HepG2 (cell line): Measurements from ENCODE around the gene L3MBTL4. TPM values are rescaled to one million over a fixed set of nuclear protein-coding genes. Genes with fewer than 3 reads are reported as not detected.

Source experiments
- ATAC-seq: fragments of 200-7000 bp; cut with Tn5 transposase; 3 replicates; pipeline ENCODE4 v1.9.1; 2020; ENCODE audit warnings: mild to moderate bottlenecking, moderate library complexity
- BruUV-seq: library from RNA; stranded (reverse); fragments of 400-500 nt; replicated peaks from 2 replicates; lab custom pipeline; 2021; lab: Mats Ljungman, UMichigan
- CTCF ChIA-PET: fragments of 300-600 bp; formaldehyde crosslinking; extraction: SDS; loops from one replicate; lab custom pipeline; 2021; ENCODE audit warnings: low total read pairs, inconsistent platforms, low intra/inter-chr PET ratio; lab: Yijun Ruan, JAX
- POLR2A ChIA-PET: fragments of 350-600 bp; sonication (Branson Sonifier 250); formaldehyde crosslinking; loops from one replicate; lab custom pipeline; 2020; ENCODE audit warnings: antibody characterized with exemption, inconsistent platforms; lab: Yijun Ruan, JAX
- DNase-seq: peaks from one replicate; pipeline ENCODE4 v3.0.0-alpha.2; 2015; ENCODE audit warnings: low spot score
- FAIRE-seq: peaks from 3 replicates; lab custom pipeline; 2011; peaks lifted over from hg19 to GRCh38; lab: Jason Lieb, UNC
- H2AFZ ChIP-seq: one replicate; pipeline ENCODE4 v1.6.1; 2011; ENCODE audit warnings: low read length, inconsistent platforms
- H3K27ac ChIP-seq: fragments of 300-600 bp; 3 replicates; pipeline ENCODE4 v1.8.0; 2011; ENCODE audit warnings: mixed run types, mild to moderate bottlenecking, mixed read lengths, low read length, inconsistent platforms; ENCODE audit not compliant: insufficient read depth; ENCODE audit errors: extremely low read length
- H3K27me3 ChIP-seq, 2 experiments: fragments of 200-600 bp in 1 of 2; 2 replicates in 1 of 2; 3 replicates in 1 of 2; pipeline versions ENCODE4 v1.6.0 to v1.8.0; 2011; ENCODE audit warnings: low read length in 2 of 2, mild to moderate bottlenecking in 2 of 2, moderate library complexity in 2 of 2, inconsistent platforms in 1 of 2; ENCODE audit not compliant: insufficient read depth in 2 of 2, control insufficient read depth in 1 of 2
- H3K36me3 ChIP-seq, 2 experiments: fragments of 200-600 bp in 1 of 2; replicated peaks in 1 of 2; 2 replicates in 1 of 2; 3 replicates in 1 of 2; pipeline versions ENCODE4 v1.5.1 to v1.8.0; 2011; ENCODE audit warnings: low read length in 2 of 2, inconsistent platforms in 1 of 2; ENCODE audit not compliant: insufficient read depth in 2 of 2, control insufficient read depth in 1 of 2
- H3K4me1 ChIP-seq: 2 replicates; pipeline ENCODE4 v1.5.1; 2012; ENCODE audit warnings: low read length, inconsistent platforms; ENCODE audit not compliant: insufficient read depth
- H3K4me2 ChIP-seq: 2 replicates; pipeline ENCODE4 v1.6.0; 2011; ENCODE audit warnings: low read depth, low read length, inconsistent platforms
- H3K4me3 ChIP-seq, 3 experiments: fragments of 200-600 bp in 1 of 3; sonication (generic), shearing (Covaris generic) in 1 of 3; replicated peaks in 1 of 3; 2 replicates each; pipeline ENCODE4 v1.5.1; 2011 to 2016; ENCODE audit warnings: low read length in 3 of 3, inconsistent platforms in 2 of 3, low read depth in 2 of 3, mild to moderate bottlenecking in 2 of 3, control low read depth in 1 of 3, mixed read lengths in 1 of 3; ENCODE audit not compliant: insufficient read depth in 1 of 3
- H3K79me2 ChIP-seq: one replicate; pipeline ENCODE4 v1.6.1; 2011; ENCODE audit warnings: low read length, inconsistent platforms; ENCODE audit not compliant: insufficient read depth
- H3K9ac ChIP-seq: 2 replicates; pipeline ENCODE4 v1.6.0; 2011; ENCODE audit warnings: mild to moderate bottlenecking, low read depth, low read length, inconsistent platforms; ENCODE audit not compliant: insufficient read depth
- H3K9me3 ChIP-seq: 2 replicates; pipeline ENCODE4 v1.5.1; 2012; ENCODE audit warnings: mild to moderate bottlenecking, low read length
- H4K20me1 ChIP-seq: 2 replicates; pipeline ENCODE4 v1.6.0; 2011; ENCODE audit warnings: inconsistent platforms, mild to moderate bottlenecking, low read length, moderate library complexity; ENCODE audit not compliant: insufficient read depth
- CENPX ChIP-seq: sonication (generic); formaldehyde crosslinking; IDR thresholded peaks from 2 replicates; pipeline ENCODE4 v1.9.0; 2021; ENCODE audit warnings: mild to moderate bottlenecking, missing genetic modification reagents, moderate library complexity
- CREBL2 ChIP-seq: sonication (generic); formaldehyde crosslinking; IDR thresholded peaks from 2 replicates; pipeline ENCODE4 v1.8.1; 2023; ENCODE audit warnings: missing genetic modification reagents, mild to moderate bottlenecking, borderline replicate concordance
- DZIP1 ChIP-seq: sonication (generic); formaldehyde crosslinking; IDR thresholded peaks from 2 replicates; pipeline ENCODE4 v1.5.0; 2020; ENCODE audit warnings: mild to moderate bottlenecking, missing genetic modification reagents
- FOXA3 ChIP-seq: IDR thresholded peaks from 2 replicates; pipeline ENCODE4 v1.6.1; 2016; ENCODE audit warnings: missing genetic modification reagents, missing compliant biosample characterization
- GTF3A ChIP-seq: sonication (generic); formaldehyde crosslinking; conservative IDR thresholded peaks from 2 replicates; pipeline ENCODE4 v1.4.0; 2020; ENCODE audit warnings: mild to moderate bottlenecking, missing genetic modification reagents
- HIC2 ChIP-seq: sonication (generic); formaldehyde crosslinking; IDR thresholded peaks from 2 replicates; pipeline ENCODE4 v1.9.0; 2022; ENCODE audit warnings: low read depth, missing genetic modification reagents
- HOMEZ ChIP-seq: IDR thresholded peaks from 2 replicates; pipeline ENCODE4 v1.6.1; 2016; ENCODE audit warnings: low read depth
- KAT8 ChIP-seq: IDR thresholded peaks from 2 replicates; pipeline ENCODE4 v1.6.1; 2016; ENCODE audit warnings: missing genetic modification reagents, missing compliant biosample characterization
- NFRKB ChIP-seq: fragments of 450-650 bp; IDR thresholded peaks from 2 replicates; pipeline ENCODE4 v1.6.1; 2017
- PAWR ChIP-seq: sonication (generic); formaldehyde crosslinking; IDR thresholded peaks from 2 replicates; pipeline ENCODE4 v1.4.0; 2020; ENCODE audit warnings: missing genetic modification reagents, mild to moderate bottlenecking, borderline replicate concordance
- RBFOX2 ChIP-seq: fragments of 200-400 bp; formaldehyde crosslinking; IDR thresholded peaks from 2 replicates; pipeline ENCODE4 v1.6.1; 2017; ENCODE audit warnings: low read depth, mild to moderate bottlenecking, low read length
- RORA ChIP-seq: sonication (generic); formaldehyde crosslinking; IDR thresholded peaks from 2 replicates; pipeline ENCODE4 v1.5.0; 2020; ENCODE audit warnings: mild to moderate bottlenecking, missing genetic modification reagents, moderate library complexity
- ZNF207 ChIP-seq: fragments of 450-650 bp; IDR thresholded peaks from 2 replicates; pipeline ENCODE4 v1.6.1; 2016; ENCODE audit warnings: antibody characterized with exemption, borderline replicate concordance
- ZNF282 ChIP-seq: fragments of 450-650 bp; IDR thresholded peaks from 2 replicates; pipeline ENCODE4 v1.6.1; 2018; ENCODE audit not compliant: partially characterized antibody
- ZNF414 ChIP-seq: sonication (generic); formaldehyde crosslinking; IDR thresholded peaks from 2 replicates; pipeline ENCODE4 v1.5.0; 2020; ENCODE audit warnings: missing genetic modification reagents
- ZNF800 ChIP-seq: sonication (generic); formaldehyde crosslinking; IDR thresholded peaks from 2 replicates; pipeline ENCODE4 v1.4.0; 2020; ENCODE audit warnings: missing genetic modification reagents
- WGBS: methylation state at CpG from one replicate; pipeline ENCODE4 v1.1.6; 2017; ENCODE audit warnings: low lambda C conversion rate; 5-methylcytosine and 5-hydroxymethylcytosine counted together
- in situ Hi-C: cut with HindIII; loops from 2 replicates; pipeline ENCODE4 v1.10.0; 2017; ENCODE audit warnings: low pct_unique_long_range_greater_than_20kb; ENCODE audit not compliant: extremely low pct_ligation_motif_present
- intact Hi-C: fragments of 100-400 bp; cut with micrococcal nuclease; formaldehyde crosslinking; loops from one replicate; pipeline ENCODE4 v1.10.0; 2022; ENCODE audit not compliant: unreplicated experiment
- polyA plus RNA-seq, 8 experiments: library from polyadenylated mRNA; depleted of rRNA in 3 of 8; stranded (reverse) in 7 of 8; unstranded in 1 of 8; fragments of >200 nt; fragmentation: Illumina TruSeq in 4 of 8; extraction: Trizol in 4 of 8; gene quantifications; 2 replicates each; pipeline versions ENCODE4 v1.2.1 to v1.2.3, GENCODE V29; 2011 to 2016; ENCODE audit warnings: low read depth in 4 of 8, missing spikeins in 1 of 8, mixed read lengths in 1 of 8; ENCODE audit not compliant: insufficient read depth in 1 of 8
- total RNA-seq, 5 experiments: library from RNA; depleted of rRNA; stranded (reverse); fragments of >200 nt; fragmentation: Illumina TruSeq; extraction: Trizol; gene quantifications; 2 replicates each; pipeline ENCODE4 v1.2.3, GENCODE V29; 2016; ENCODE audit warnings: low read depth in 1 of 5

Gene L3MBTL4
- total and polyA plus RNA-seq, 2 of the 13 experiments (the other 11 are each of a cell fraction or from before 2014, with no cell fraction given) = 10.8 to 13.3 TPM

GRCh38 chr18:6251084-6251483, 163.6 kb downstream of the L3MBTL4 start (continued):
- TF ChIP-seq ZNF800 (no peak), CENPX (CRISPR knock-in tag) (no peak), ZNF282 (no peak), RBFOX2 (no peak), HIC2 (no peak)

GRCh38 chr18:6249788-6250187, 164.9 kb downstream of the L3MBTL4 start:
- H3K9ac ChIP-seq = no peak overlapping the region
- no peak overlapping the region for H3K4me2 ChIP-seq
- FAIRE-seq (no peak), ATAC-seq (no peak), DNase-seq (no peak)
- ChIA-PET POLR2A (no interaction called here), CTCF (no interaction called here)
- in situ Hi-C loops (no loop called here), intact Hi-C loops (no loop called here)
- BruUV-seq = no TSS peak
- H3K4me3 ChIP-seq = no peak overlapping the region
- H3K27ac ChIP-seq = no peak overlapping the region
- no peaks in the 10 kb centered on the region for H3K27me3 ChIP-seq
- no peak overlapping the region for H2AFZ ChIP-seq
- no peaks in the 10 kb centered on the region for H3K4me1 ChIP-seq
- H3K36me3 ChIP-seq = no peaks in the 10 kb centered on the region
- WGBS = 90% methylated on average over 4 of the region's 4 CpGs
- no peaks in the 10 kb centered on the region for H4K20me1 ChIP-seq
- no peaks in the 10 kb centered on the region for H3K79me2 ChIP-seq
- H3K9me3 ChIP-seq = no peaks in the 10 kb centered on the region
- no peak for TF ChIP-seq KAT8 (CRISPR knock-in tag)
- no peak for TF ChIP-seq RORA (CRISPR knock-in tag)
- no peak for TF ChIP-seq HOMEZ
- no peak for TF ChIP-seq GTF3A (CRISPR knock-in tag)
- TF ChIP-seq ZNF207 = no peak
- TF ChIP-seq DZIP1 (CRISPR knock-in tag) = no peak
- TF ChIP-seq CREBL2 (CRISPR knock-in tag) = no peak
- no peak for TF ChIP-seq NFRKB
- no peak for TF ChIP-seq ZNF414 (CRISPR knock-in tag)
- no peak for TF ChIP-seq PAWR (CRISPR knock-in tag)
- TF ChIP-seq FOXA3 (CRISPR knock-in tag) = no peak
